Stimulated activated CD8-positive, alpha-beta memory T cell treated with anti-CD3 and anti-CD28 coated beads, Interleukin-15, amount 100 ng/mL, for 24 hours (primary cell): ENCODE measurements around the gene SPANXD.
"Not testable (repeated sequence)": the region's sequence is repeated elsewhere in the genome, so short reads cannot be mapped to it uniquely, and the experiment has no call there.

ENCODE experiments used
- DNase-seq: peaks from one replicate; pipeline ENCODE4 v3.0.0-alpha.2; 2020; ENCODE audit warnings: low read depth

The SPANXD gene, protein sequence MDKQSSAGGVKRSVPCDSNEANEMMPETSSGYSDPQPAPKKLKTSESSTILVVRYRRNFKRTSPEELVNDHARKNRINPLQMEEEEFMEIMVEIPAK

DNA sequence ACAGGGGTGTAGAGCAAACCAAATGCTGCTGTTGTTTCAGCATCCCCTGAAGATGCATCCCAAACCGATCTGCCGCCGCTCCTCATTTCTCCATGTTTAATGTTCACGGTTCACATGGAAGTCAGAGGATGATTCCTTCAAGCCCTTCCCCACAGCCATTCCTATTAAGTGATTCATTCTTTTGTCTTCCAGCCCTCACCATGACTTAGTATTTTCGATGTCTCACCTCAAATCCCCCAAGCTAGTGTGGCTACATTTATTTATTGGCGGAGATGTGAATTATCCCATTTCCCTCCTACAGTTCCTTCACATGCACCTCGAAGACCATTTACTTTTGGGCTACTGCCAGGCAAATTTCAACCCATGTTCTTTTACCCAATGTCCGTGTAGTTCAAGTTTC, at the start of gene SPANXD:
TSS of gene SPANXD (minus strand) at position 101 of the 400 bp plus-strand sequence. CDS start 334 bp downstream, outside the sequence.
- DNase-seq: not testable (repeated sequence)

DNA sequence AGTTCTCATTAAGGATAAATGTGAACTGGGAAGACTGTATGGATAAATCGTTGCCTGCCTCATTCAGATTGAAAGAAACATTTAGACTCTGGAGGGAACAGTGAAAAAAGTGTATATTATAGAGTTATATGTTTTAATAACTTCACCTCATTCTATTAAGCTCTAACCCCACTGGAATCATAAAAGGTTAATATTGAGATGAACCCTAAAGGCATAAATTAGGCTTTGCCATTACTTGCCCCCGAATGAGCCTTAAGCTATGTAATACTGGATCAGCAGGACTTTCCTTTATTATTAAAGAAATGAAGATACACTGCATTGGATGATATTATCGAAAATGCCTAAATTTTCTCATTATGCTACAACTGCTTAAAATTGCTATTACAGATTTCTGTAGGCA, 44.1 kb upstream of the SPANXD start:
- no peak for DNase-seq

DNA sequence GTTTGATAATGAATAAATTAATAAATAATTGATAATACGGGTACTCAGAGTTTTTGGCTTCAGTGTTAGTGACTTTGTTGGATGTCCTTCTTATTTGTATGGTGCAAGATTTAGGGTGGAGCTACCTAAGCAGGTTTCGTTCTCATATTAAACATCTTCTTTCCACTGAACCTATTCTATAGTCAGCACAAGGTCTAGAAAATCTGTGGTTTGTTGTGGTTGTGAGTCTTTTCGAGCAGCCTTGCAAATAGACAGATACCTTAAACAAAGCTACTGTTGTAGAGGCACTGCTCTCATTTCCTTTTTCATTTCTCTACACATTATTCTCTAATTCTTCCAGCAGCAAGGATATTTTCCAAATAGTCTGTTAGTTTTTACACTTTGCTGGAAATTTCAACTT, 38.1 kb upstream of the SPANXD start:
- DNase-seq: no peak

DNA sequence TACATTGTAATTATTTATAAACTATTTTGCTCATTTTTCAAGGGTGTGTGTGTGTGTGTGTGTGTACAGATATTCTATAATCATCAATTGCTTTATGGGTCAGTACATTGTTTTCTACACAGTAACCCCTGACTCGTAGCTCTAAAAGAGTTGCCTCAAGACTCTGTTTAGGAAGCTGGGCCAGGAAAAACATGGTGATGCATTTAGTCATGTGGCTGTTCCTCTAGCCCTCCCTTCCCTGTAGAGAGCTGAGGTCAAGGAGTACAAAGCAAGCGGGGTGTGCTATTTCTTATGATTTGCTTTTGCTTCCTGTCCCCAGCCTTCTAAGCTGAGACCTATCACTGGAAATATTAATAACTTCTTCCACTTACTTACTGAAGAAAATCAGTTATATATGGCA, 34.8 kb upstream of the SPANXD start:
- no peak for DNase-seq

DNA sequence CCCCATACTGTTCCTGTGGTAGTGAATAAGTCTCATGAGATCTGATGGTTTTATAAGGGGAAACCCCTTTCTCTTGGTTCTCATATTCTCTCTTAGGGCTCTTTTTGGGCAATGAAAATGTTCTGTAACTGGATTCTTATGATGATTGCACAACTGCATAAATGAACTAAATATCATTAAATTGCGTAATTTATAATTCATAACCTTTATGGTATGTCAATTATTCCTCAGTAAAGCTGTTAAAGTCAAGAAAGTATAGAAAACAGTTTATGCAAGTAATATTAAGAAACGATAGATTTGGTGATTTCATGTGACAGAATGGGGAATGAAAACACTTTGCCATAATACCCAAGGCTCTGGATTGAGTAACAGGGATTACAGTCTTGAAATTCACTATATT, 33.5 kb upstream of the SPANXD start:
- DNase-seq: no peak

DNA sequence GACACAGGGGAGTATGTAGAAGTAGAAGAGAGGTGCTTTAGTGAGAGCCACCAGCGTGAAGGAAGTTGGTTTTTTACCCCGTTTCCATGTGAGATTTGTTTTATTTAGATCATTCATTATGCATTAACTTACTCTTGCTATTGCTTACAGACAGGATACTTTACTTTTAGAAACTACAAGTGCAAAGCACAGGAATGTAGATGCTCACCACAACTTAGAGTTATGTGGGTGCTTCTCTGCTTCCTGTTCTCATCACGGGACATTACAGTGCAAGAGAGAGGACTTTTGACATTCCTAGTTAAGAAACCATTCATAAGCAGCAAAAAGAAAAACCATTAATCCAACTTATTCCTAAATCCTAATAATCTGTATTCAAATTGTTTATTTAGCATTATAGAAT, 25.6 kb upstream of the SPANXD start:
- no peak for DNase-seq

DNA sequence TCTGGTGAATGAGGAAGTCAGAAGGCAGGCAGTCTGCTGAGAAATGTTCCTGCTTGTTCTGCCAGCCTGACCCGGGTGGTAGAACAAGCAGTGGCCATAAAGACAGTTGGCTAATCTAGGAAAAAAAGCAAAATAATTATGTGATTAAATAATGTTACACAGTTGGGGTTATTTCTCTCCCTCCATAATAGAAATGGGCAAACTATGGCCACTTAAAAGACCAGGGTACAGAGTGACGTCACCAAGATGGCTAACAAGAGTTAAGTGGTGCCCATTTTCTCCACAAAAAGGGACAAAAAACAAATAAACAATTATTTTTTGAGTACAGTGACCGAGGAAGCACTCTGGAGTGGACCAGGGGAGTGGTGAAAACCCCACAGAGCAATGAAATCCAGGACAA, 16.1 kb upstream of the SPANXD start:
- no peak for DNase-seq

DNA sequence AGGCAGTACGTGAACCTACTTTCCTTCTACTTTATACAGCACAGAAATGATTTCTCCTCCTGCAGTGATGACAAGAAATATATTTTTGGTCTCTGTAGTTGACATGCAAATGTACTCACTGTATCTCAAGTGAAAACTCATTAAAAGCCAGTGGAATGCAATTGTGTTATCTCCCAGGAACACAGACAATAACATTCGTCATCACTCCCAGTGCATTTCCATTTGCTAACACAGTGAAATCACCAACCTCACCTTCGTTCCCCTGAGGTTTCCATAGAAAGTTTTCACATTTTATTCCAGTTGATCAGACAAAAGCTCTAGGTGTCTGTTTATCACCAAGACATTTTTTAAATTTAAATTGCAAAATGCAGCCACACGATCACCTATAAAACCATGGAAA, 2.5 kb upstream of the SPANXD start:
- DNase-seq: no peak

DNA sequence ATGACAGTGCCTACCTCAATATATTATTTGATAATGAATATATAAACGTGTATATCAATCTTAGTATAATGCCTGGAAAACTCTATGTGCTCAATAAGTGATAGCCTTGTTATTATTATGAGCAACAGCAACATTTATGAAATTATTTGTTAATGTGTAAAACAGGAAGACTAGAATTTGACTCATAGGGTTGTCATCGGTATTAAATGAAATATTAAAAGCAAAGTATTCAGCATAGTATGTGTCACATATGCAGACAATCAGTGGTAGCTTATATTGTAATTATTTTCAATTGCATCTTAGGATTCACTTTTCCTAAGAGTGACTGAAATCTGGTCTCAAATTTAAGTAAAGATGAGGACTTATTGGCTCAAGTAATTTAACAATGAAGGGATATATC, 24.6 kb downstream of the SPANXD start:
- no peak for DNase-seq

DNA sequence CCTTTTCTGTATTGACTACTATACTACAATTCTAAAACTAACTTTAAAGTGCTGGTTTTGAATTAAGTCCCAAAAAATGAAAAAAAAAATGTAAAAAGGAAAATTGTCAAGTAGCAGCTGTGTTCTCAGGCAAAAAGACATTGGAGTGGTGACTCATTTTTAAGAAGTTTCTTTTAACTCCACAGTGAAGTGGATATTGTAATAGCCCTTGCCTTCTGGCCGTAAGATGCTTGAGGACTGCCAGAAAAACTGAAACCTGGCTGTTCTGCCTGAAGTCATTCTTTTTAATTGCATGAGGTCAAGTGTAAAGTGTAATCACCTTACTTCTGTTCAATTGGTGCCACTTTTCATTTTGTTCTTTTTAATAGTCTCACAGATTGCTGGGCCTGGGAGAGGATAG, 28.9 kb downstream of the SPANXD start:
- DNase-seq: no peak

DNA sequence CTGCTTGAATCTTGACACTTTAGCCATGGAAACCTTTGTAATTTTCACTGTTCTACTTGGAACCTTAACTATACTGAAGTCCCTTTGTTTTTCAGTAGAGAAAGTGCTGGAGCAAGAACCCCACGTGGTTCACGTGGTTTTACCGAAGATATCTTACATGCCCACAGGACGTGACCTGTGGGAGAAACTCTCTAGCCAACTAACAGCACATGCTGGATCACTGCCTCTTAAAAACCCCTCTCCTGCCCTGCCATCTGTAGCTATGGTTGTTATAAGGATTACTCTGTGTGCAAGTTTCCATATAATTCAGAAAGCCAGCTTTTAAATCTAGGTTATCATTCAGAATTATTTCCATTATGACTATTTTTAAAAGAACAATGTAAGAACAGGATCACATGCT, 30.2 kb downstream of the SPANXD start:
- DNase-seq: no peak

DNA sequence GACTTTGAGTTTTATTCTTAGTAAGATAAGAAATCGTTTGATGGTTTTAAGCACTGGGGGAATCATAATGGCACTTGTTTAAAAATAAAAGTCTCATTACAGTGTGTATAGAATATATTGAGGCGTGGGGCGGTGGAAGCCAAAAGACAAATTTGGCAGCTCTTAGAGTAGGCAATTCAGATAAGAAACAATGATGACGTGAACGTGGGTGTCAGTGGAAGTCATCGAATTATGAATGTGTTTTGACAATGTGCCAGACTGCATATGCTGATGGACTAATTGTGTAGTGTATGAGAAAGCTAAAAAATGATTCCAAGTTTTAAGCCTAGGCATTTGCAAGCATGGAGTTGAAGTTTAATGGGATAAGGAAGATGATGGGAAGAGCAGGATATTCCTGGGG, 35.8 kb downstream of the SPANXD start:
- DNase-seq: no peak

DNA sequence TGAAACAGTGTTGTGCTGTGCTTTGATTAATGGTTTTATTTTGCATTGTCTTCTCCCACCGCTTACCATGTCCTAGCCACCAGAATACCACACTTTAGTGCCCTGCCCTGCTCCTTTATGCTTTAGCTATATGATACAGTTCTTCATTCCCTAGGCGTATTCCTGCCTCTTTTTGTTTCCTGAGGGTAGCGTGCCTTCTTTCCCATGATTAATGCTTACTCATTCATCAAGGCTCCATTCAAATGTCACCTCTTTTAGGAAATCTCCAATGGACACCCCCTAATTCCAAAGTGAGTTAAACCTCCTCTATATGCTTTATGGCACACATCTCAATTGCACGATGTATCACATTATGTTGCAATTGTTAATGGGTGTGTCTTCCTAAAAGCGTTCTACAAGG, 46.3 kb downstream of the SPANXD start:
- DNase-seq: no peak
